A549 (cell line): Measurements from ENCODE around the gene CFAP65. TPM values are rescaled to one million over a fixed set of nuclear protein-coding genes. Genes with fewer than 3 reads are reported as not detected.
A peak's percentile ranks its signal among the peaks of the same experiment; 100 is the strongest.

Source experiments
- ATAC-seq, 2 experiments: fragments of 200-7000 bp in 1 of 2; fragments of >200 bp in 1 of 2; cut with Nextera tagmentation in 1 of 2; cut with Tn5 transposase in 1 of 2; 3 replicates each; pipeline versions ENCODE4 v1.8.0 to v1.9.1; 2018 to 2020; ENCODE audit warnings: mild to moderate bottlenecking in 1 of 2, moderate library complexity in 1 of 2
- CTCF ChIA-PET: fragments of 300-600 bp; sonication (Branson Sonifier 250); formaldehyde crosslinking; extraction: SDS; loops from one replicate; lab custom pipeline; 2021; ENCODE audit warnings: antibody characterized with exemption, inconsistent platforms; lab: Yijun Ruan, JAX
- POLR2A ChIA-PET: fragments of 350-600 bp; formaldehyde crosslinking; extraction: SDS; loops from one replicate; lab custom pipeline; 2021; ENCODE audit warnings: antibody characterized with exemption, inconsistent platforms; lab: Yijun Ruan, JAX
- DNase-seq, 2 experiments: peaks; one replicate each; pipeline versions ENCODE4 v3.0.0 to v3.0.0-alpha.2; 2011 to 2016; ENCODE audit warnings: low read depth in 1 of 2, low spot score in 1 of 2
- FAIRE-seq: peaks from 2 replicates; lab custom pipeline; 2011; peaks lifted over from hg19 to GRCh38; lab: Jason Lieb, UNC
- H3K27ac ChIP-seq, 2 experiments: fragments of >200 bp; sonication (Bioruptor Twin); formaldehyde crosslinking; 3 replicates each; pipeline ENCODE4 v1.5.1; 2016 to 2017
- H3K4me1 ChIP-seq: fragments of >200 bp; sonication (Bioruptor Twin); formaldehyde crosslinking; 3 replicates; pipeline ENCODE4 v1.6.1; 2016
- H3K4me2 ChIP-seq: fragments of >200 bp; sonication (Bioruptor Twin); formaldehyde crosslinking; 3 replicates; pipeline ENCODE4 v1.6.1; 2016
- H3K4me3 ChIP-seq: fragments of >200 bp; sonication (Bioruptor Twin); formaldehyde crosslinking; 3 replicates; pipeline ENCODE4 v1.5.1; 2016
- H3K9me3 ChIP-seq: fragments of >200 bp; sonication (Bioruptor Twin); formaldehyde crosslinking; 3 replicates; pipeline ENCODE4 v1.6.1; 2016
- CBX2 ChIP-seq: fragments of 200-600 bp; sonication (generic); IDR thresholded peaks from 2 replicates; pipeline ENCODE4 v1.6.1; 2016; ENCODE audit warnings: low read depth, mild to moderate bottlenecking, borderline replicate concordance
- CBX8 ChIP-seq: fragments of 200-600 bp; sonication (generic); IDR thresholded peaks from 2 replicates; pipeline ENCODE4 v1.6.1; 2016
- CEBPB ChIP-seq, 2 experiments: fragments of >200 bp in 1 of 2; sonication (Bioruptor Twin) in 1 of 2; formaldehyde crosslinking in 1 of 2; IDR thresholded peaks; 2 replicates each; pipeline ENCODE4 v1.6.1; 2012 to 2016
- EHF ChIP-seq: fragments of 250-450 bp; sonication (Bioruptor Pico); IDR thresholded peaks from 2 replicates; pipeline ENCODE4 v1.5.0; 2020; ENCODE audit warnings: mild to moderate bottlenecking
- EP300 ChIP-seq, 2 experiments: fragments of >200 bp; sonication (Bioruptor Twin); formaldehyde crosslinking; IDR thresholded peaks; 2 replicates in 1 of 2; 3 replicates in 1 of 2; pipeline ENCODE4 v1.6.1; 2016 to 2017
- ESRRA ChIP-seq: fragments of 150-350 bp; IDR thresholded peaks from 2 replicates; pipeline ENCODE4 v1.6.1; 2014; ENCODE audit warnings: mild to moderate bottlenecking, low read length, borderline replicate concordance
- FOSB ChIP-seq: fragments of 250-450 bp; sonication (Bioruptor Pico); IDR thresholded peaks from 2 replicates; pipeline ENCODE4 v1.5.0; 2020; ENCODE audit warnings: mild to moderate bottlenecking, moderate library complexity
- FOSL2 ChIP-seq, 2 experiments: fragments of 450-650 bp in 1 of 2; fragments of >200 bp in 1 of 2; sonication (Bioruptor Twin) in 1 of 2; formaldehyde crosslinking; IDR thresholded peaks; 2 replicates each; pipeline versions ENCODE4 v1.5.0 to v1.6.1; 2016 to 2020; ENCODE audit warnings: mild to moderate bottlenecking in 1 of 2, moderate library complexity in 1 of 2
- FOXS1 ChIP-seq: fragments of 250-450 bp; sonication (Bioruptor Pico); IDR thresholded peaks from 2 replicates; pipeline ENCODE4 v1.5.0; 2020; ENCODE audit warnings: mild to moderate bottlenecking, moderate library complexity
- HDAC2 ChIP-seq: fragments of 200-600 bp; sonication (generic); IDR thresholded peaks from 2 replicates; pipeline ENCODE4 v1.6.1; 2016
- HOXA7 ChIP-seq: fragments of 250-450 bp; sonication (Bioruptor Pico); IDR thresholded peaks from 2 replicates; pipeline ENCODE4 v1.5.0; 2020; ENCODE audit warnings: mild to moderate bottlenecking, moderate library complexity
- HOXB13 ChIP-seq: fragments of 250-450 bp; sonication (Bioruptor Pico); IDR thresholded peaks from 2 replicates; pipeline ENCODE4 v1.5.0; 2020; ENCODE audit warnings: low read depth, mild to moderate bottlenecking, moderate library complexity
- HOXB5 ChIP-seq: fragments of 250-450 bp; sonication (Bioruptor Pico); IDR thresholded peaks from 2 replicates; pipeline ENCODE4 v1.5.0; 2020; ENCODE audit warnings: mild to moderate bottlenecking, moderate library complexity
- MYC ChIP-seq: IDR thresholded peaks from 2 replicates; pipeline ENCODE4 v1.6.1; 2012; ENCODE audit warnings: mild to moderate bottlenecking, inconsistent platforms, low read length, improper control_type of control experiment, borderline replicate concordance
- NFE2L2 ChIP-seq: fragments of 150-350 bp; conservative IDR thresholded peaks from 2 replicates; pipeline ENCODE4 v1.6.1; 2014; ENCODE audit warnings: low read length
- NPAS2 ChIP-seq: fragments of 250-450 bp; sonication (Bioruptor Pico); IDR thresholded peaks from 2 replicates; pipeline ENCODE4 v1.8.0; 2022; ENCODE audit warnings: mild to moderate bottlenecking, moderate library complexity, borderline replicate concordance
- POLR2A ChIP-seq: IDR thresholded peaks from 2 replicates; pipeline ENCODE4 v1.6.1; 2012; ENCODE audit warnings: mild to moderate bottlenecking, low read length
- RAD21 ChIP-seq, 2 experiments: fragments of >200 bp in 1 of 2; sonication (Bioruptor Twin) in 1 of 2; formaldehyde crosslinking in 1 of 2; IDR thresholded peaks in 1 of 2; conservative IDR thresholded peaks in 1 of 2; 2 replicates in 1 of 2; 3 replicates in 1 of 2; pipeline ENCODE4 v1.6.1; 2012 to 2018; ENCODE audit warnings: inconsistent platforms in 1 of 2
- SMC3 ChIP-seq: fragments of >200 bp; sonication (Bioruptor Twin); formaldehyde crosslinking; IDR thresholded peaks from 3 replicates; pipeline ENCODE4 v1.6.1; 2018; ENCODE audit warnings: inconsistent platforms
- SREBF2 ChIP-seq: fragments of 450-650 bp; IDR thresholded peaks from 2 replicates; pipeline ENCODE4 v1.6.1; 2014; ENCODE audit warnings: mild to moderate bottlenecking, moderate library complexity
- TFCP2L1 ChIP-seq: fragments of 250-450 bp; sonication (Bioruptor Pico); IDR thresholded peaks from 2 replicates; pipeline ENCODE4 v1.5.0; 2021; ENCODE audit warnings: mild to moderate bottlenecking
- ZFP36 ChIP-seq: fragments of 450-650 bp; IDR thresholded peaks from 2 replicates; pipeline ENCODE4 v1.6.1; 2014; ENCODE audit warnings: borderline replicate concordance; ENCODE audit not compliant: partially characterized antibody
- ZNF302 ChIP-seq: fragments of 250-450 bp; sonication (Bioruptor Pico); IDR thresholded peaks from 2 replicates; pipeline ENCODE4 v1.9.0; 2021; ENCODE audit warnings: inconsistent platforms, mild to moderate bottlenecking, moderate library complexity
- ZSCAN20 ChIP-seq: fragments of 250-450 bp; sonication (Bioruptor Pico); IDR thresholded peaks from 2 replicates; pipeline ENCODE4 v1.8.0; 2022; ENCODE audit warnings: mild to moderate bottlenecking, moderate library complexity
- WGBS: methylation state at CpG from one replicate; pipeline ENCODE4 v1.1.6; 2017; ENCODE audit errors: missing lambda C conversion rate; 5-methylcytosine and 5-hydroxymethylcytosine counted together
- polyA plus RNA-seq, 4 experiments: library from polyadenylated mRNA; depleted of rRNA in 3 of 4; stranded (reverse); fragments of >200 nt; fragmentation: RNase III in 1 of 4; extraction: RNeasy Plus Mini Kit Qiagen cat#74134 plus additional on column Dnase treatment in 1 of 4; gene quantifications; 2 replicates in 3 of 4; 3 replicates in 1 of 4; pipeline ENCODE4 v1.2.3, GENCODE V29; 2011 to 2017
- TF ChIP-seq, protein P1 (sequence below): fragments of 150-350 bp; IDR thresholded peaks from 2 replicates; pipeline ENCODE4 v1.6.1; 2014; ENCODE audit warnings: low read depth, mild to moderate bottlenecking, low read length
- TF ChIP-seq, protein P2 (sequence below): IDR thresholded peaks from 2 replicates; pipeline ENCODE4 v1.6.1; 2012

CFAP65 gene
- polyA plus RNA-seq, 2 of the 4 experiments (the other 2 are of a cell fraction), result 0.12 to 0.14 TPM

DNA sequence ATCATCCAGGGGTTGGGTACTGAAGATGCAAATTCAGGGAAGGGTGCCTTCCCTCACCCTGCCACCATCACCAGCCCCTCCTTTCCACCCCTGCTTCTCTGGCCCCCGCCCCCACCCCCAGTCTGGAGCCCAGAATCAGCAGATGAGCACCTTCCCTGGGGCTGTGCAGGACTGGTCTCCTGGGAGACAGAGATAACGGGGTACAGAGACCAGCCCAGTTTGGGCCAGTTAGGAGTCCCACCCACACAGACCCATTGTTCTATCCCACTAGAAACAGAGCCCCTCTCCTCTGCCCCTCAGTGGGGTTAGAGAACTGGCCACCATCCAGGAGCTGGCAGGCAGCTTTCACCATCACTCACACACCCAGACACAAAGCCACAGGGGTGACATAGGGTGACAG, 43.6 kb downstream of the CFAP65 start:
- DNase-seq, result no peak
- no peak for FAIRE-seq
- peaks cover 17% of the 10 kb centered on the region for H3K4me1 ChIP-seq
- 80% methylated on average over 1 of the region's 2 CpGs for WGBS
- CTCF ChIA-PET, result interaction anchor here (0.6 to 6.2 kb wide), 8 partner anchors 10 to 298 kb away, joined by 3 to 101 read pairs (median 6); partner anchors contain the start of gene FEV
- H3K27ac ChIP-seq, result no peak overlapping the region
- no peak for ATAC-seq
- no peak overlapping the region for H3K4me3 ChIP-seq
- no peaks in the 10 kb centered on the region for H3K9me3 ChIP-seq
- H3K4me2 ChIP-seq, result no peak overlapping the region
- POLR2A ChIA-PET, result no interaction called here
- TF ChIP-seq, protein P1, sequence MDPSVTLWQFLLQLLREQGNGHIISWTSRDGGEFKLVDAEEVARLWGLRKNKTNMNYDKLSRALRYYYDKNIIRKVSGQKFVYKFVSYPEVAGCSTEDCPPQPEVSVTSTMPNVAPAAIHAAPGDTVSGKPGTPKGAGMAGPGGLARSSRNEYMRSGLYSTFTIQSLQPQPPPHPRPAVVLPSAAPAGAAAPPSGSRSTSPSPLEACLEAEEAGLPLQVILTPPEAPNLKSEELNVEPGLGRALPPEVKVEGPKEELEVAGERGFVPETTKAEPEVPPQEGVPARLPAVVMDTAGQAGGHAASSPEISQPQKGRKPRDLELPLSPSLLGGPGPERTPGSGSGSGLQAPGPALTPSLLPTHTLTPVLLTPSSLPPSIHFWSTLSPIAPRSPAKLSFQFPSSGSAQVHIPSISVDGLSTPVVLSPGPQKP, result no peak
- no peak for TF ChIP-seq CBX2
- no peak for TF ChIP-seq ESRRA
- no peak for TF ChIP-seq NFE2L2
- TF ChIP-seq EP300 (IDR thresholded peaks at IDR 0.05), result no peak
- no peak for TF ChIP-seq ZNF302 (CRISPR knock-in tag)
- TF ChIP-seq TFCP2L1 (CRISPR knock-in tag), result no peak
- TF ChIP-seq SMC3, result no peak
- no peak for TF ChIP-seq FOSL2 (IDR thresholded peaks at IDR 0.05)
- no peak for TF ChIP-seq FOSL2 (CRISPR knock-in tag; IDR thresholded peaks at IDR 0.05)
- TF ChIP-seq SREBF2, result no peak
- TF ChIP-seq, protein P2, sequence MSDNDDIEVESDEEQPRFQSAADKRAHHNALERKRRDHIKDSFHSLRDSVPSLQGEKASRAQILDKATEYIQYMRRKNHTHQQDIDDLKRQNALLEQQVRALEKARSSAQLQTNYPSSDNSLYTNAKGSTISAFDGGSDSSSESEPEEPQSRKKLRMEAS, result no peak
- no peak for TF ChIP-seq HOXB13 (CRISPR knock-in tag)
- no peak for TF ChIP-seq EHF
- no peak for TF ChIP-seq HDAC2
- TF ChIP-seq HOXA7 (CRISPR knock-in tag), result no peak
- no peak for TF ChIP-seq HOXB5 (CRISPR knock-in tag)
- TF ChIP-seq POLR2A, result no peak
- TF ChIP-seq FOSB (CRISPR knock-in tag), result no peak

DNA sequence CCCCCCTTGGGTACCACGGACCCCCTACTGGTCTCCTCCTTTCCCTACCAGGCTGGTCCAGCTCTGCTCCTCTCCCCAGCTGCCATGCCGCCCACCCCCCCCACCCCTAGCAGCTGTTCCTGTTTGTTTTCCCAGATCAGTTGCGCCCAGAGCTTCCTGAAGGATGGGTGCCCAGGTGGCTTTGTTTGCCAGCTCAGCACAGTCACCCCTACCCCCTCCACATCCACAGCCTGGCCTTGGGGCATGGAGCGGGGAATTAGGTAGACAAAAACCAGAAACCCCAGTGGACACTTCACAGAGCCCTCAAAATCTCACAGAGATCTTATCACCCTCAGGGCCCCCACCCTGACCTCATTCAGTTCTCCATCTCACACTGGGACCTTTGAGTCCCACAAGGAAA, 44.4 kb downstream of the CFAP65 start:
- H3K4me3 ChIP-seq, result peak overlapping the region; percentile 49; the same call in 1 of the 3 replicates
- H3K4me2 ChIP-seq, result peak overlapping the region; percentile 99; the same call in 2 of the 3 replicates
- peak overlapping the region in 1 of 2 experiments; percentile 84; a peak in 3 of 6 replicates for H3K27ac ChIP-seq
- FAIRE-seq (no peak), DNase-seq (no peak), ATAC-seq (no peak)
- ChIA-PET CTCF (interaction anchor here (1.1 to 6.2 kb wide), 16 partner anchors 7 to 298 kb away, joined by 3 to 101 read pairs (median 12); partner anchors contain the start of gene FEV), POLR2A (no interaction called here)
- H3K4me1 ChIP-seq, result peaks cover 12% of the 10 kb centered on the region
- H3K9me3 ChIP-seq, result no peaks in the 10 kb centered on the region
- no peak for TF ChIP-seq CBX2
- no peak for TF ChIP-seq ZFP36
- no peak for TF ChIP-seq FOSL2 (IDR thresholded peaks at IDR 0.05)
- no peak for TF ChIP-seq FOSL2 (CRISPR knock-in tag; IDR thresholded peaks at IDR 0.05)
- TF ChIP-seq ZSCAN20 (CRISPR knock-in tag), result no peak
- TF ChIP-seq FOXS1 (CRISPR knock-in tag), result no peak
- TF ChIP-seq CBX8, result no peak
- TF ChIP-seq RAD21 (conservative IDR thresholded peaks at IDR 0.05 in 1 of 2, IDR thresholded peaks at IDR 0.05 in 1 of 2), result no peak
- TF ChIP-seq MYC, result no peak
- TF ChIP-seq CEBPB (IDR thresholded peaks at IDR 0.05), result no peak
- TF ChIP-seq NPAS2 (CRISPR knock-in tag), result no peak
- 79% methylated on average over 2 of the region's 4 CpGs for WGBS
